K562 (cell line): ENCODE results near the gene RAB26. TPM values are rescaled to one million over a fixed set of nuclear protein-coding genes. Genes with fewer than 3 reads are reported as not detected.
A peak's percentile ranks its signal among the peaks of the same experiment; 100 is the strongest.

Source experiments
- ATF7 ChIP-seq: fragments of 450-650 bp; IDR thresholded peaks from 2 replicates; pipeline ENCODE4 v1.7.1; 2014; ENCODE audit warnings: mild to moderate bottlenecking, moderate library complexity
- CHD1 ChIP-seq: fragments of 200-600 bp; sonication (generic); IDR thresholded peaks from one replicate; pipeline ENCODE4 v1.6.1; 2012; ENCODE audit warnings: mild to moderate bottlenecking, moderate library complexity, low read length, inconsistent platforms
- GABPB1 ChIP-seq: sonication (generic); formaldehyde crosslinking; IDR thresholded peaks from 2 replicates; pipeline ENCODE4 v1.8.0; 2022; ENCODE audit warnings: mild to moderate bottlenecking, missing genetic modification reagents
- MAX ChIP-seq: sonication (generic); formaldehyde crosslinking; IDR thresholded peaks from 2 replicates; pipeline ENCODE4 v1.9.0; 2022; ENCODE audit warnings: mild to moderate bottlenecking, missing genetic modification reagents
- PCBP2 ChIP-seq: fragments of 200-400 bp; formaldehyde crosslinking; IDR thresholded peaks from 2 replicates; pipeline ENCODE4 v1.6.1; 2018; ENCODE audit warnings: low read length, low read depth, mild to moderate bottlenecking, moderate library complexity; ENCODE audit not compliant: poor library complexity, severe bottlenecking
- PHF8 ChIP-seq: fragments of 200-600 bp; sonication (generic); IDR thresholded peaks from 2 replicates; pipeline ENCODE4 v1.6.1; 2012; ENCODE audit warnings: mixed run types, mild to moderate bottlenecking, inconsistent platforms, low read length, moderate library complexity, borderline replicate concordance
- PHTF2 ChIP-seq: fragments of 250-450 bp; sonication (Bioruptor Pico); IDR thresholded peaks from 2 replicates; pipeline ENCODE4 v1.5.0; 2021; ENCODE audit warnings: mild to moderate bottlenecking
- RAD51 ChIP-seq: fragments of 450-650 bp; IDR thresholded peaks from 2 replicates; pipeline ENCODE4 v1.7.1; 2016; ENCODE audit warnings: low read depth, mild to moderate bottlenecking, borderline replicate concordance
- SMAD4 ChIP-seq: fragments of 250-450 bp; sonication (Bioruptor Pico); conservative IDR thresholded peaks from 2 replicates; pipeline ENCODE4 v1.8.0; 2021; ENCODE audit warnings: inconsistent platforms, mild to moderate bottlenecking, moderate library complexity
- ZBTB7A ChIP-seq: IDR thresholded peaks from 2 replicates; pipeline ENCODE4 v1.6.1; 2011; ENCODE audit warnings: low read depth, mild to moderate bottlenecking, low read length, moderate library complexity, borderline replicate concordance; ENCODE audit not compliant: control insufficient read depth
- ZFP1 ChIP-seq: fragments of 450-650 bp; formaldehyde crosslinking; IDR thresholded peaks from 2 replicates; pipeline ENCODE4 v1.4.0; 2020; ENCODE audit warnings: mild to moderate bottlenecking, mixed read lengths
- polyA plus RNA-seq, 8 experiments: library from polyadenylated mRNA; depleted of rRNA in 4 of 8; stranded (reverse) in 5 of 8; unstranded in 3 of 8; fragments of >200 nt; fragmentation: Nextera tagmentation in 2 of 8; fragmentation: Illumina TruSeq in 1 of 8; extraction: Ambion mirVana in 2 of 8; extraction: Trizol in 1 of 8; gene quantifications; 2 replicates each; pipeline versions ENCODE4 v1.2.1 to v1.2.3, GENCODE V29; 2011 to 2014; ENCODE audit warnings: inconsistent platforms in 1 of 8, missing spikeins in 1 of 8
- total RNA-seq, 7 experiments: library from RNA; depleted of rRNA in 6 of 7; stranded (reverse); fragments of >200 nt in 6 of 7; fragmentation: Illumina TruSeq in 2 of 7; extraction: Trizol in 2 of 7; gene quantifications; 2 replicates each; pipeline versions ENCODE4 v1.2.1 to v1.2.3, GENCODE V29; 2011 to 2021; ENCODE audit warnings: low replicate concordance in 1 of 7
- TF ChIP-seq, protein P1 (sequence below): sonication (generic); formaldehyde crosslinking; IDR thresholded peaks from 2 replicates; pipeline ENCODE4 v1.8.0; 2022; ENCODE audit warnings: missing genetic modification reagents, mild to moderate bottlenecking, borderline replicate concordance
- TF ChIP-seq, protein P2 (sequence below), 2 experiments: IDR thresholded peaks; 2 replicates each; pipeline ENCODE4 v1.6.1; 2011; ENCODE audit warnings: borderline replicate concordance in 1 of 2, control low read depth in 1 of 2, low read depth in 1 of 2, low read length in 1 of 2, mild to moderate bottlenecking in 1 of 2, mixed read lengths in 1 of 2, moderate library complexity in 1 of 2; ENCODE audit not compliant: insufficient read depth in 1 of 2, insufficient read length in 1 of 2, poor library complexity in 1 of 2, severe bottlenecking in 1 of 2; ENCODE audit errors: extremely low read depth in 1 of 2
- TF ChIP-seq, protein P3 (sequence below): fragments of 250-450 bp; sonication (Bioruptor Pico); IDR thresholded peaks from 2 replicates; pipeline ENCODE4 v1.5.0; 2021
- TF ChIP-seq, protein P4 (sequence below): fragments of 250-450 bp; sonication (Bioruptor Pico); IDR thresholded peaks from 2 replicates; pipeline ENCODE4 v1.9.0; 2021; ENCODE audit warnings: mild to moderate bottlenecking, inconsistent platforms

RAB26 gene
- total and polyA plus RNA-seq, 9 of the 15 experiments (the other 6 are each of a cell fraction or from before 2014, with no cell fraction given) = 0.25 to 6.1 (median 2.1) TPM

DNA sequence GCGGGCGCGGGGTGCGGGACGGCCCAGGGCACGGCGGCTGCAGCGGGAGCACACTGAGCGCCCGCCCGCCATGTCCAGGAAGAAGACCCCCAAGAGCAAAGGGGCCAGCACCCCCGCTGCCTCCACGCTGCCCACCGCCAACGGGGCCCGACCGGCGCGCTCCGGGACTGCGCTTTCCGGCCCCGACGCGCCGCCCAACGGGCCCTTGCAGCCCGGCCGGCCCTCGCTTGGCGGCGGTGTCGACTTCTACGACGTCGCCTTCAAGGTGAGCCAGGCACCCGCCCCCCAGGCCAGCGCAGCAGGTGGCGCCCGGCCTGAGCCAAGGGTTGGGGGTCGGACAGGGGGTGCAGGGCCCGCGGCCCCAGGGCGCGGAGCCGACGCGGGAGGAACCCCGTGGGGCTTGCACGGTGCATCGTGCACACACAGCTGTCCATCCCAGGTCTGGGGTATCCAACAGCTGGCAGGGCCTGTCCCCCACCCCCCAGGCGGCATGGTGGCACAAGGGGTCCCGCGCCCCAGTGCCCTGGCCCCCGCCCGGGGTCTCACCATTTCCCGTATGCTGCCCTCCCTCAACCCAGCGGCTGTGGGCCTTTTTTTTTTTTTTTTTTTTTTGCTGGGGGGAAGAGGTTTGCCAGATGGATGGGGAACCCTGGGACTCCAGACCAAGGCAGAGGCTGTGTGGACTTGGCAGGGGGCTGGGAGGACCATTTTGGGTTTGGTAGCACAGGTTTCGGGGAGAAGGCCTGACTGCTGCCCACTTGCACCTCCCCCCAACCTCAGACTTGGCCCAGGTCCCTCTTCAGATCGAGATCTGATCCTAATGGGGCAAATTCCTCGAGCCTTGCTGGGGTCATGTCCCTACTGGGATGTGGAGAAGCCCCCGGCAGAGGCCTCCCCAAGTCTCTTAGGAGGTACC, 547 bp downstream of the RAB26 start (continued):
- TF ChIP-seq GABPB1 (peak; percentile 27; the same call in 1 of the 2 replicates), CHD1 (peak; percentile 75), ATF7 (peak; percentile 44; the same call in 1 of the 2 replicates), MAX (CRISPR knock-in tag) (peak; percentile 50; the same call in 1 of the 2 replicates), PCBP2 (no peak), PHF8 (peak; percentile 59; the same call in 1 of the 2 replicates), ZFP1 (CRISPR knock-in tag) (no peak), SMAD4 (CRISPR knock-in tag) (peak; percentile 83), ZBTB7A (peak; percentile 81; the same call in 1 of the 2 replicates), PHTF2 (CRISPR knock-in tag) (no peak), RAD51 (no peak)
- TF ChIP-seq, protein P1, sequence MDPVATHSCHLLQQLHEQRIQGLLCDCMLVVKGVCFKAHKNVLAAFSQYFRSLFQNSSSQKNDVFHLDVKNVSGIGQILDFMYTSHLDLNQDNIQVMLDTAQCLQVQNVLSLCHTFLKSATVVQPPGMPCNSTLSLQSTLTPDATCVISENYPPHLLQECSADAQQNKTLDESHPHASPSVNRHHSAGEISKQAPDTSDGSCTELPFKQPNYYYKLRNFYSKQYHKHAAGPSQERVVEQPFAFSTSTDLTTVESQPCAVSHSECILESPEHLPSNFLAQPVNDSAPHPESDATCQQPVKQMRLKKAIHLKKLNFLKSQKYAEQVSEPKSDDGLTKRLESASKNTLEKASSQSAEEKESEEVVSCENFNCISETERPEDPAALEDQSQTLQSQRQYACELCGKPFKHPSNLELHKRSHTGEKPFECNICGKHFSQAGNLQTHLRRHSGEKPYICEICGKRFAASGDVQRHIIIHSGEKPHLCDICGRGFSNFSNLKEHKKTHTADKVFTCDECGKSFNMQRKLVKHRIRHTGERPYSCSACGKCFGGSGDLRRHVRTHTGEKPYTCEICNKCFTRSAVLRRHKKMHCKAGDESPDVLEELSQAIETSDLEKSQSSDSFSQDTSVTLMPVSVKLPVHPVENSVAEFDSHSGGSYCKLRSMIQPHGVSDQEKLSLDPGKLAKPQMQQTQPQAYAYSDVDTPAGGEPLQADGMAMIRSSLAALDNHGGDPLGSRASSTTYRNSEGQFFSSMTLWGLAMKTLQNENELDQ = no peak
- TF ChIP-seq, protein P2, sequence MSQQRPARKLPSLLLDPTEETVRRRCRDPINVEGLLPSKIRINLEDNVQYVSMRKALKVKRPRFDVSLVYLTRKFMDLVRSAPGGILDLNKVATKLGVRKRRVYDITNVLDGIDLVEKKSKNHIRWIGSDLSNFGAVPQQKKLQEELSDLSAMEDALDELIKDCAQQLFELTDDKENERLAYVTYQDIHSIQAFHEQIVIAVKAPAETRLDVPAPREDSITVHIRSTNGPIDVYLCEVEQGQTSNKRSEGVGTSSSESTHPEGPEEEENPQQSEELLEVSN (IDR thresholded peaks at IDR 0.05; ENCODE audit: borderline replicate concordance in 1 of 2, extremely low read depth in 1 of 2, insufficient read depth in 1 of 2, insufficient read length in 1 of 2, low read depth in 1 of 2, low read length in 1 of 2, poor library complexity in 1 of 2, severe bottlenecking in 1 of 2) = peak in 1 of 2 experiments; percentile 53
- TF ChIP-seq, protein P3, sequence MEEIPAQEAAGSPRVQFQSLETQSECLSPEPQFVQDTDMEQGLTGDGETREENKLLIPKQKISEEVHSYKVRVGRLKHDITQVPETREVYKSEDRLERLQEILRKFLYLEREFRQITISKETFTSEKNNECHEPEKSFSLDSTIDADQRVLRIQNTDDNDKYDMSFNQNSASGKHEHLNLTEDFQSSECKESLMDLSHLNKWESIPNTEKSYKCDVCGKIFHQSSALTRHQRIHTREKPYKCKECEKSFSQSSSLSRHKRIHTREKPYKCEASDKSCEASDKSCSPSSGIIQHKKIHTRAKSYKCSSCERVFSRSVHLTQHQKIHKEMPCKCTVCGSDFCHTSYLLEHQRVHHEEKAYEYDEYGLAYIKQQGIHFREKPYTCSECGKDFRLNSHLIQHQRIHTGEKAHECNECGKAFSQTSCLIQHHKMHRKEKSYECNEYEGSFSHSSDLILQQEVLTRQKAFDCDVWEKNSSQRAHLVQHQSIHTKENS (CRISPR knock-in tag) = no peak
- TF ChIP-seq, protein P4, sequence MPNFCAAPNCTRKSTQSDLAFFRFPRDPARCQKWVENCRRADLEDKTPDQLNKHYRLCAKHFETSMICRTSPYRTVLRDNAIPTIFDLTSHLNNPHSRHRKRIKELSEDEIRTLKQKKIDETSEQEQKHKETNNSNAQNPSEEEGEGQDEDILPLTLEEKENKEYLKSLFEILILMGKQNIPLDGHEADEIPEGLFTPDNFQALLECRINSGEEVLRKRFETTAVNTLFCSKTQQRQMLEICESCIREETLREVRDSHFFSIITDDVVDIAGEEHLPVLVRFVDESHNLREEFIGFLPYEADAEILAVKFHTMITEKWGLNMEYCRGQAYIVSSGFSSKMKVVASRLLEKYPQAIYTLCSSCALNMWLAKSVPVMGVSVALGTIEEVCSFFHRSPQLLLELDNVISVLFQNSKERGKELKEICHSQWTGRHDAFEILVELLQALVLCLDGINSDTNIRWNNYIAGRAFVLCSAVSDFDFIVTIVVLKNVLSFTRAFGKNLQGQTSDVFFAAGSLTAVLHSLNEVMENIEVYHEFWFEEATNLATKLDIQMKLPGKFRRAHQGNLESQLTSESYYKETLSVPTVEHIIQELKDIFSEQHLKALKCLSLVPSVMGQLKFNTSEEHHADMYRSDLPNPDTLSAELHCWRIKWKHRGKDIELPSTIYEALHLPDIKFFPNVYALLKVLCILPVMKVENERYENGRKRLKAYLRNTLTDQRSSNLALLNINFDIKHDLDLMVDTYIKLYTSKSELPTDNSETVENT (CRISPR knock-in tag) = 0 out of 2 replicates have a peak, but pooled peaks have one; percentile 40
